C4-2B (cell line): ENCODE measurements around the gene MICU2.

Source experiments
- H3K27ac ChIP-seq: fragments of 450-650 bp; 2 replicates; pipeline ENCODE4 v1.5.1; 2017
- CTCF ChIP-seq: fragments of 450-650 bp; conservative IDR thresholded peaks from 2 replicates; pipeline ENCODE4 v1.5.1; 2017; ENCODE audit warnings: mild to moderate bottlenecking
- ZFX ChIP-seq: fragments of 450-650 bp; IDR thresholded peaks from 2 replicates; pipeline ENCODE4 v1.6.1; 2017

Gene MICU2

GRCh38 chr13:21544515-21544914, 59.5 kb downstream of the MICU2 start:
- TF ChIP-seq ZFX (no peak), CTCF (no peak)
- H3K27ac ChIP-seq: no peak overlapping the region

GRCh38 chr13:21542563-21542962, 61.4 kb downstream of the MICU2 start:
- TF ChIP-seq CTCF (no peak), ZFX (no peak)

GRCh38 chr13:21541980-21542379, 62.0 kb downstream of the MICU2 start:
- no peak overlapping the region for H3K27ac ChIP-seq
- TF ChIP-seq CTCF: no peak
- TF ChIP-seq ZFX: no peak

More at GRCh38 chr13:21542563-21542962, 61.4 kb downstream of the MICU2 start:
- H3K27ac ChIP-seq: no peak overlapping the region

- TF ChIP-seq ZFX: no peak
- no peak for TF ChIP-seq CTCF
- no peak overlapping the region for H3K27ac ChIP-seq
Measured at GRCh38 chr13:21541271-21541670, 62.7 kb downstream of the MICU2 start.

- TF ChIP-seq ZFX (no peak), CTCF (no peak)
- H3K27ac ChIP-seq: no peak overlapping the region
Measured at GRCh38 chr13:21539687-21540086, 64.3 kb downstream of the MICU2 start.

- no peak for TF ChIP-seq ZFX
- H3K27ac ChIP-seq: no peak overlapping the region
Measured at GRCh38 chr13:21538753-21539152, 65.2 kb downstream of the MICU2 start.

GRCh38 chr13:21538280-21538679, 65.7 kb downstream of the MICU2 start:
- no peak for TF ChIP-seq CTCF
- no peak for TF ChIP-seq ZFX
- H3K27ac ChIP-seq: no peak overlapping the region

GRCh38 chr13:21537105-21537504, 66.9 kb downstream of the MICU2 start:
- TF ChIP-seq CTCF: no peak
- TF ChIP-seq ZFX: no peak
- no peak overlapping the region for H3K27ac ChIP-seq
